Bronchus fibroblast of lung (primary cell): ENCODE results near the gene NOTO. TPM values are rescaled to one million over a fixed set of nuclear protein-coding genes. Genes with fewer than 3 reads are reported as not detected.

Experiments used
- total RNA-seq: library from RNA; depleted of rRNA; stranded (reverse); fragments of >200 nt; gene quantifications from 2 replicates; pipeline ENCODE4 v1.2.3, GENCODE V29; 2015

NOTO gene, protein sequence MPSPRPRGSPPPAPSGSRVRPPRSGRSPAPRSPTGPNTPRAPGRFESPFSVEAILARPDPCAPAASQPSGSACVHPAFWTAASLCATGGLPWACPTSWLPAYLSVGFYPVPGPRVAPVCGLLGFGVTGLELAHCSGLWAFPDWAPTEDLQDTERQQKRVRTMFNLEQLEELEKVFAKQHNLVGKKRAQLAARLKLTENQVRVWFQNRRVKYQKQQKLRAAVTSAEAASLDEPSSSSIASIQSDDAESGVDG
- not detected in 2 replicates for total RNA-seq

DNA sequence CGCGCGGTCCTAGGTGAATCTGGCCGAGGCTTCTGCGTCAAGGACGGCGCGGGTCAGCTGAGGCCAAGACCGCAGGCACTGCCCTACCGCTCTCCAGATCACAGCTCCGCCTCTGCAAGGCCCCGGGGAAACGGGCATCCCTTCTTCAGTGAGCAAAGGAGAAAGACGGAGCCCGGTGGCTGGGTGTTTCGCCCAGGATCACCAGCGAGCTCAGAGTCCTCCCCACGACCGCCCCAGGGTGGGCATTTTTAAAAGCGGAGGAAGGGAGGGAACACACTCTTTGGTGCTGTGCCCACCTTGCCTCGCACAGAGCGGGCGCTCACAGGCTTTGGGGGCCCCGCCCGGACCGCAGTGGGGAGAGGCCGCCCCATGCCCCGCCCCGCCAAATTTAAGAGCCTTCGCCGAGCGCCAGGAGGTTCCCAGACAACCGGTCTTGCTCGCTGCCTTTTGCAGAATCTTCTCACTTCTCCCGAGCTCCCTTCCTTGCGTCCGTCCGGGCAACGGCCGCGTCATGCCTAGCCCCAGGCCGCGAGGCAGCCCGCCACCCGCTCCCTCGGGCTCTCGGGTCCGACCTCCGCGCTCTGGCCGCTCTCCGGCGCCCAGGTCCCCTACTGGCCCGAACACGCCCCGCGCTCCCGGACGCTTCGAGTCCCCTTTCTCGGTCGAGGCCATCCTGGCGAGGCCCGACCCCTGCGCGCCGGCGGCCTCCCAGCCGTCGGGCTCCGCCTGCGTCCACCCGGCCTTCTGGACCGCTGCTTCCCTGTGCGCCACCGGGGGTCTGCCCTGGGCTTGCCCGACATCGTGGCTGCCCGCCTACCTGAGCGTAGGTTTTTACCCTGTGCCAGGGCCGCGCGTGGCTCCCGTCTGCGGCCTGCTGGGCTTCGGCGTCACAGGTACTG lies at the start of gene NOTO:
Gene NOTO, plus strand, starts transcription at position 419 of the 899 bp plus-strand sequence. Its CDS starts 93 bp downstream, at position 512.

DNA sequence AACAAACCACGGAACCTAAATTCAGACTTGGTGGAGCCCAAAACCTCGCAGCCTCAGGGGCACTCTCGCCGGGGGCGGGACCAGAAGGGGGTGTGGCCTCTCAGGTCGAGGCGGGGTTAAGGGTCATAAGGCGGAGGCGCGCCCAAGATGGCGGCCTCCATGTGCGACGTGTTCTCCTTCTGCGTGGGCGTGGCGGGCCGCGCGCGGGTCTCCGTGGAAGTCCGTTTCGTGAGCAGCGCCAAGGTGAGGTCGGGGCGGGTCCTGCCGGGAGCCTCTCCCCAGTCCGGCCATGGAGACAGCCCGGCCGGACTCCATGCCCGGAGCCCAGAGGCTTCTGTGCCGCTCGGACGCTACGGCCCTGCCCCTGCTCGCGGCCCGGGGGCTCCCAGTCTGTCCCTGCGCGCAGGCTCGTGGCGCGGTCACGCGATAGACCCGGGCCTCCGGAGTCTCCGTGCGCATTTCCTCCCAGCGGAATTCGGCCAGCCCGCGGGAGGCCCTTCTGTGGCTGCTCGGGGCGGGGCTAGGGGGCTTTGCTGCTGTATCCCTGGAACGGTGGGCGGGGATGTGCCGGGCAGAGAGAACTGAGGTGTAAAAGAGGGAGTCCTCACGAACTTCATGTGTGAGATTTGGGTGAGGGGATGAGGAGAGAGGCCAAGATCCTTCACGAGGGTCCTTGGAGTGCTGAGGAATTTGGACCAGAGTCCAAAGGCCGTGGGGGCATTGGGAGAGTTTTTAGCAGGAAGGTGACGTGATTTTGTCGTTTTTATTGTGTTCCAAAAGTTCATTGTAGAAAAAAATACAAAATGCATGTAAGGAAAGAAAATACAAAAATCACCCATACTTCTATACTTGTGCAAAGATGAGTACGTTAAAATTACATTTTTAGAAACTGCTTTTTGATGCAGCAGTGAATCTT lies 12.0 kb downstream of the NOTO start, which contains the start of gene SMYD5:
Gene SMYD5, plus strand, starts transcription at position 126 of the 916 bp plus-strand sequence. Its CDS starts 22 bp downstream, at position 148.

DNA sequence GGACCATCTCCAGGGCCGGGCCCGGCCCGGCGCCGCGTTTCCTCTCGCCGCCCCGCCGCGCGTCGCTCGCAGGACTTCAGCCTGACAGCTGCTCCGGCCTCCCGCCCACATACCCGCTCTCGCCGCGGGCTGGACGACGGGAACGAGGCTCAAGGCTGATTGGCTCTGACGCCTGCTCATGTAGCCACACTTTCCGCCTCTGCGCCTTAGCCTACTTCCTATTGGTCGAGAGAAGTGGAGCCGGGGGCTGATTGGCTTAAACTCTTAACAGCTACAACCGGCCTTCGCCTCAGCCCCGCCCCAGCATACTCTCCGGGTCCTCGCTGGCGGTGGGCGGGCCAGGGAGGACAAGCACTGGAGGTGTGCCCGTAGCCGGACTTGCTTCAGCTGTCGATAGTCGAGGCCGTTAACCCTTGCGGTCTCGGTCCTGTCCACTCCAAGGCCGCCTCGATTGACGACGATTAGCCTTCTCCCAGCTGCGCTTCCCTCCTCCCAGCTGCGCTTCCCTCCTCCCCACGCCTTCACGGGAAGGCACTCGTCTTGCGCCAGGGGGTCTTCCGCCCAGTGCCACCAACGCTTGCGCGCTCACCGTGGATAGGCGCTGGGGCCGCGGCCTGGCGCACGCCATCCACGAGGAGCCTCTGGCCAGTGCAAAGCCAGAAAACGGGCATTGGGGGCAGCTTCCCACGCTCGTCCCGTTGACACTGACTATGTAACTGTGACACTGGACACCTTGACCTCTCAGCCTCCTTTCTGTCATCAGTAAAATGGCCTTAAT lies 31.0 kb downstream of the NOTO start, which contains the start of gene PRADC1:
Gene PRADC1, minus strand, starts transcription at position 86 of the 778 bp plus-strand sequence. Its CDS starts 79 bp downstream, at position 7.

DNA sequence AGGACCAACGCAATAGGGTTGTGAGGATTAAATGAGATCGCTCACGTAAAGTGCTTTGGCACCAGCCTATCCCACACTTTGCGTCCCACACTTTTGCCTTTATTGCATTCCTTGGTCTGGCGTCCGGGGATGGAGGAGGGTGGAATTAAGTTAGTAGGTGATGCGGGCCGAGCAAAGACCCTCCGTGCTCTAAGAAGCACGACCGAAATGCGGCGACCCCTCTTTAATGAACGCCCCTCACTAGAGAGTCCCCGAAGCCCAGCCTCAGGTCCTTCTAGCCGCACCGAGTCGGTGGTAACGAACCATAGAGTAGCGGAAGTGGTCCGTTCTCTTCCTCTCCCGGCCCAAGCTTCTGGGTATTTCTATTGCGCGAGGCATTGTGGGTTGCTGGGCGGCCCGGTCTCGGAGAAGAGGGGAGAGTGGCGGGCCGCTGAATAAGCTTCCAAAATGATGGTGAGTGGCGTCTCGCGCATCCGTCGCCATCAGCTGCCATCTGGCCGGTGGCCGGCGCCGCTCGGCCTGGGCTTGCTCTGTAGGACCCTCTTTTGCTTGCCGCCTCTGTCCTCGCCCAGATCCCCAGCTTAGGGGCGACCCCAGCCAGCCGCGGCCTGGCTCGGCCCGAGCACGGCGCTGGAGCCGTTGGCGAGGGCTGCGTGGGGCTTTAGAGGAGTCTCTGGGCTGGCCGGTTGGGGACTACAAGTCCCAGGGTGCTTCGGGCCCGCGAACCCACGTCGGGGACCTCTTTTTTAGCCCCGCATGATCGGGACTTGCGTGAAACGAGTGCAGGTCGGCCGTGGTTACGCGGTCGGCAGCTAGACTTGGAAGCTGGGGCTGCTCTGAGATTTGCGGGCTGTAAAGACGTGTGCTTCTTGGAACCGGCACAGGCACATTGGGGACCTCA lies 31.8 kb downstream of the NOTO start, which contains the start of gene CCT7:
Gene CCT7, plus strand, starts transcription at position 377 of the 901 bp plus-strand sequence. Its CDS starts 71 bp downstream, at position 448.

Other genes with a start within 250 kb of the NOTO start
- 6.9 and 8.5 TPM in 2 replicates for gene SFXN5, start 130.9 kb upstream of the NOTO start, total RNA-seq
- 22.7 and 23.9 TPM in 2 replicates for gene RAB11FIP5, start 89.6 kb upstream of the NOTO start, total RNA-seq
- gene SMYD5, start 11.7 kb downstream of the NOTO start, total RNA-seq = 24.0 and 32.1 TPM in 2 replicates
- 34.5 and 46.2 TPM in 2 replicates for gene PRADC1, start 30.7 kb downstream of the NOTO start, total RNA-seq
- gene CCT7, start 31.7 kb downstream of the NOTO start, total RNA-seq = 421 and 493 TPM in 2 replicates
- 1.6 and 1.7 TPM in 2 replicates for gene FBXO41, start 81.9 kb downstream of the NOTO start, total RNA-seq
- not detected in 2 replicates for gene EGR4, start 91.0 kb downstream of the NOTO start, total RNA-seq
- gene ALMS1, start 183.3 kb downstream of the NOTO start, total RNA-seq = 10.8 and 12.9 TPM in 2 replicates